Kidney epithelial cell (primary cell): ENCODE data around the gene PIN1. TPM values are rescaled to one million over a fixed set of nuclear protein-coding genes. Genes with fewer than 3 reads are reported as not detected.

Experiments
- DNase-seq: peaks from one replicate; pipeline ENCODE4 v3.0.0-alpha.2; 2010; ENCODE audit warnings: low read depth
- H3K27me3 ChIP-seq: 2 replicates; pipeline ENCODE4 v1.6.0; 2011; ENCODE audit warnings: low read length; ENCODE audit not compliant: control insufficient read depth, insufficient read depth
- H3K36me3 ChIP-seq: 2 replicates; pipeline ENCODE4 v1.5.1; 2011; ENCODE audit warnings: low read length; ENCODE audit not compliant: control insufficient read depth, insufficient read depth
- H3K4me3 ChIP-seq: 2 replicates; pipeline ENCODE4 v1.5.1; 2011; ENCODE audit warnings: low read depth, mild to moderate bottlenecking, control low read depth, low read length
- total RNA-seq: library from RNA; depleted of rRNA; stranded (reverse); fragments of >200 nt; gene quantifications from 2 replicates; pipeline ENCODE4 v1.2.3, GENCODE V29; 2015
- TF ChIP-seq, protein P1 (sequence below): IDR thresholded peaks from 2 replicates; pipeline ENCODE4 v1.5.1; 2011; ENCODE audit warnings: mild to moderate bottlenecking, moderate library complexity, low read length, control low read depth, inconsistent platforms; ENCODE audit not compliant: insufficient read depth, poor library complexity, severe bottlenecking

PIN1 gene
- total RNA-seq, 1 donor from 2014 or later, result 102 TPM

DNA sequence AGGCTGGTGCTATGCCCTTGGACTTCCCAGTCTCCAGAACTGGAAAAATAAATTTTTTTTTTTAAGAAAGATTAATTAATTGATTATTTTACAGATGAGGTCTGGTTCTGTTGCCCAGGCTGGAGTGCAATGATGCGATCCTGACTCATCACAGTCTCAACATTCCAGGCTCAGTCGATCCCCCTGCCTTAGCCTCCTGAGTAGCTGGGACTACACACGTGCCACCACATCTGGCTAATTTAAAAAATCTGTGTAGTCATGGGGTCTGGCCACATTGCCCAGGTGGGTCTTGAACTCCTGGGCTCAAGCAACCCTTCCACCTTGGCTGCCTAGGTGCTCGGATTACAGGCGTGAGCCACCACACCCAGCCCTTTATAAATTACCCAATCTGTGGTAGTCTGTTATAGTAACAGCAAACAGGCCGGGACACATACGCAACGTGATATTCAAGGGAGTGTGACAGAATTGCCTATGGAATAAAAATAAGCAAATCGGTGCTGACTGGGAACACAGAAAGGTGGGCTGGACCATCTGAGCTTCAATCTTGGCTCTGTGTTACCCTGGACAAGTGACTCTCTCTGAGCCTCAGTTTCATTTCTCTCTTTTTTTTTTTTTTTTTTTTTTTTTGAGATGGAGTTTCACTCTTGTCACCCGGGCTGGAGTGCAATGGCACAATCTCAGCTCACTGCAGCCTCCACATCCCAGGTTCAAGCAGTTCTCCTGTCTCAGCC lies 42.8 kb downstream of the PIN1 start:
- Histone ChIP-seq H3K27me3 (no peaks in the 10 kb centered on the region), H3K36me3 (no peaks in the 10 kb centered on the region), H3K4me3 (no peak overlapping the region)
- TF ChIP-seq, protein P1, sequence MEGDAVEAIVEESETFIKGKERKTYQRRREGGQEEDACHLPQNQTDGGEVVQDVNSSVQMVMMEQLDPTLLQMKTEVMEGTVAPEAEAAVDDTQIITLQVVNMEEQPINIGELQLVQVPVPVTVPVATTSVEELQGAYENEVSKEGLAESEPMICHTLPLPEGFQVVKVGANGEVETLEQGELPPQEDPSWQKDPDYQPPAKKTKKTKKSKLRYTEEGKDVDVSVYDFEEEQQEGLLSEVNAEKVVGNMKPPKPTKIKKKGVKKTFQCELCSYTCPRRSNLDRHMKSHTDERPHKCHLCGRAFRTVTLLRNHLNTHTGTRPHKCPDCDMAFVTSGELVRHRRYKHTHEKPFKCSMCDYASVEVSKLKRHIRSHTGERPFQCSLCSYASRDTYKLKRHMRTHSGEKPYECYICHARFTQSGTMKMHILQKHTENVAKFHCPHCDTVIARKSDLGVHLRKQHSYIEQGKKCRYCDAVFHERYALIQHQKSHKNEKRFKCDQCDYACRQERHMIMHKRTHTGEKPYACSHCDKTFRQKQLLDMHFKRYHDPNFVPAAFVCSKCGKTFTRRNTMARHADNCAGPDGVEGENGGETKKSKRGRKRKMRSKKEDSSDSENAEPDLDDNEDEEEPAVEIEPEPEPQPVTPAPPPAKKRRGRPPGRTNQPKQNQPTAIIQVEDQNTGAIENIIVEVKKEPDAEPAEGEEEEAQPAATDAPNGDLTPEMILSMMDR, result no peak
- no peak for DNase-seq

DNA sequence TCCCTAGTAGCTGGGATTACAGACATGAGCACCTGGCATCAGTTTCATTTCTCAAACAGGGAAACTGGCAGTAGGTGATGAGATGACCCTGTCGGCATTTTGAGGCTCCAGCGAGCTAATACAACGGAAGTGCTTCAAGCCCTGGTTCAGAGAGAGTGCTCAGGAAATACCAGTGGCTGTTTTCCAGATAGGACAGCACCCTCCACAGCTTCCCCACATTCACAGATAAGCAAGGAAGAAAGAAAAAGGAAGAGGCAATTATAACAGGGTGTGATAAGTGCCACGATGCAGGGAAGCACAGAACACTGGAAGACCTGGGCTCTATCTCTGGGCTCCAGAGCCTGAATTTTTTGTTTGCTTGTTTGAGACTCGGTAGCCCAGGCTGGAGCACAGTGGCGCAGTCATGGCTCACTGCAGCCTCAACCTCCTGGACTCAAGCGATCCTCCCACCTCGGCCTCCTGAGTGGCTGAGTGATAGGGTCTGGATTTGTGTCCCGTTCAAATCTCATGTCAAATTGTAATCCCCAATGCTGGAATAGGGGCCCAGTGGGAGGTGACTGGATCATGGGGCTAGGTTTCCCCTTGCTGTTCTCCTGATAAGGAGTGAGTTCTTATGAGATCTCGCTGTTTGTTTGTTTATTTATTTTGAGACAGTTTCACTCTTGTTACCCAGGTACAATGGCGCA lies 43.5 kb downstream of the PIN1 start:
- no peaks in the 10 kb centered on the region for H3K27me3 ChIP-seq
- no peak for DNase-seq
- H3K4me3 ChIP-seq, result no peak overlapping the region
- TF ChIP-seq, protein P1, result no peak
- H3K36me3 ChIP-seq, result no peaks in the 10 kb centered on the region

DNA sequence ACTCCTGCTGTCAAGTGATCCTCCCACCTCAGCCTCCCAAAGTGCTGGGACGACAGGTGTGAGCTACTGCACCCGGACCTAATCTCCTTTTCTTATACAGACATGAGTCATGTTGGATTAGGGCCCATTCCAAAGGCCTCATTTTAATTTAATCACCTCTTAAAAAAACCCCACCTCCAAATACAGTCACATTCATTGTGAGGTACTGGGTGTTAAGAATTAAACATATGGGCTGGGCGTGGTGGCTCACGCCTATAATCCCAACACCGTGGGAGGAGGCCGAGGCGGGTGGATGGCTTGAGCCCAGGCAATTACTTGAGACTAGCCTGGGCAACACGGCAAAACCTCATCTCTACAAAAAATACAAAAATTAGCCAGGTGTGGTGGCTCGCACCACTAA lies 46.6 kb downstream of the PIN1 start:
- H3K27me3 ChIP-seq, result no peaks in the 10 kb centered on the region
- no peak for DNase-seq
- no peaks in the 10 kb centered on the region for H3K36me3 ChIP-seq
- H3K4me3 ChIP-seq, result no peak overlapping the region
- TF ChIP-seq, protein P1, result no peak

DNA sequence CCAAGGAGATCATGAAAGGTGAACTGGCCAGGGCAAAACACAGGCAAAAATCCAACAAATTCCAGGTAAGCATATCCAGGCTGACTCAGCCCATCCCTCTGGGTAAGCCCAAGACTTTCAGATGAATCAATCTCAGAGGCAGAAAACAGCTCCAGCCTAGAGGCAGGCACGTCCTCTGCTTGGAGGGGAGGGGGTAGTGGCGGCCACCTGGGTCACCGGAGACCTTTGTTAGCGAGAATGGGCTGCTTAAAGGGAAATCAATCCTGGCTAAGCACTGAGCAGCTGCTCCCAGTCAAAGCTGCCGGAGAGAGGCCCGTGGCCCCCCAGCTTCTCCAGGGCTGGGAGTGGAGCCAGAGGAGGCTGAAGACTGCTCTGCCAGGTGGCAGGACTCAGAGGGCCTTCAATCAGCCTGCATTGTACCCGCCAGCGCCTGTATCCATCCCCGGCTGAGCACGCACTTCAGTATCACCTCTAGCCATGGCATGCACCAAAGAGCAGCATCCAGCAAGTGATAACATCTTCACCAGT lies 48.2 kb downstream of the PIN1 start:
- TF ChIP-seq, protein P1, result no peak
- no peak for DNase-seq
- H3K27me3 ChIP-seq, result no peaks in the 10 kb centered on the region
- H3K4me3 ChIP-seq, result no peak overlapping the region
- no peaks in the 10 kb centered on the region for H3K36me3 ChIP-seq

DNA sequence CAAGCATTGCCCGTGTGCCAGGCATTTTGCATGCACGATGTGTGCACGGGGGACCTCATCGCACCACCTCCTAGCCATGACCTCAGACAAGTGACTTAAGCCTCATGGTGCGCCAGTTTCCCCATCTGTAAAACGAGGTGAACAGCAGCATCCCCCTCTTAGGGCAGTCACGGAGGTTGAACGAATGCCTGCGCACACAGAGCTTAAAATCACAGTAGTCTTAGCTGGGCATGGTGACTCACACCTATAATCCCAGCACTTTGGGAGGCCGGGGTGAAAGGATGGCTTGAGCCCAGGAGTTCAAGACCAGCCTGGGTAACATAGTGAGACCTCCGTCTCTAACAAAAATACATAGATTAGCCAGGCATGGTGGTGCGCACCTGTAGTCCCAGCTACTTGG lies 48.6 kb downstream of the PIN1 start:
- H3K27me3 ChIP-seq, result no peaks in the 10 kb centered on the region
- no peak for DNase-seq
- H3K4me3 ChIP-seq, result no peak overlapping the region
- TF ChIP-seq, protein P1, result no peak
- H3K36me3 ChIP-seq, result no peaks in the 10 kb centered on the region
